Parathyroid adenoma (tissue), 2 donors: ENCODE measurements around the gene ZNF697.

Experiments used
- H2AFZ ChIP-seq: fragments of 300-600 bp; sonication (generic); one replicate; pipeline ENCODE4 v1.7.0; 2017; ENCODE audit warnings: antibody characterized with exemption, mild to moderate bottlenecking
- H3K27ac ChIP-seq: fragments of 300-600 bp; sonication (generic); one replicate; pipeline ENCODE4 v1.7.0; 2017
- H3K27me3 ChIP-seq: fragments of 300-600 bp; sonication (generic); one replicate; pipeline ENCODE4 v1.7.0; 2017; ENCODE audit warnings: low read length; ENCODE audit not compliant: control insufficient read depth, insufficient read depth
- H3K36me3 ChIP-seq: fragments of 300-600 bp; sonication (generic); one replicate; pipeline ENCODE4 v1.7.0; 2017; ENCODE audit warnings: low read length; ENCODE audit not compliant: control insufficient read depth, insufficient read depth
- H3K4me1 ChIP-seq: fragments of 300-600 bp; sonication (generic); one replicate; pipeline ENCODE4 v1.7.0; 2017; ENCODE audit warnings: control low read depth
- H3K4me2 ChIP-seq: fragments of 300-600 bp; sonication (generic); one replicate; pipeline ENCODE4 v1.7.0; 2017; ENCODE audit warnings: low read length
- H3K4me3 ChIP-seq: fragments of 300-600 bp; sonication (generic); one replicate; pipeline ENCODE4 v1.7.0; 2017; ENCODE audit warnings: low read depth, low read length
- H3K79me2 ChIP-seq: fragments of 300-600 bp; sonication (generic); one replicate; pipeline ENCODE4 v1.7.0; 2017; ENCODE audit warnings: control low read depth
- H3K9ac ChIP-seq: fragments of 300-600 bp; sonication (generic); one replicate; pipeline ENCODE4 v1.7.0; 2017; ENCODE audit warnings: mild to moderate bottlenecking
- H3K9me3 ChIP-seq: fragments of 300-600 bp; sonication (generic); one replicate; pipeline ENCODE4 v1.7.0; 2017; ENCODE audit warnings: low read length; ENCODE audit not compliant: control insufficient read depth
- TF ChIP-seq, protein P1 (sequence below): fragments of 300-600 bp; sonication (generic); IDR thresholded peaks from one replicate; pipeline ENCODE4 v1.7.0; 2017; ENCODE audit warnings: antibody characterized with exemption, mild to moderate bottlenecking
- donor health status: primary hyperparathyroidism.

The ZNF697 gene

GRCh38 chr1:119600976-119601375, 47.1 kb downstream of the ZNF697 start:
- H3K9ac ChIP-seq = no peak overlapping the region
- H3K36me3 ChIP-seq = peaks cover 2% of the 10 kb centered on the region
- no peak overlapping the region for H3K27ac ChIP-seq
- no peaks in the 10 kb centered on the region for H3K79me2 ChIP-seq
- TF ChIP-seq, protein P1, sequence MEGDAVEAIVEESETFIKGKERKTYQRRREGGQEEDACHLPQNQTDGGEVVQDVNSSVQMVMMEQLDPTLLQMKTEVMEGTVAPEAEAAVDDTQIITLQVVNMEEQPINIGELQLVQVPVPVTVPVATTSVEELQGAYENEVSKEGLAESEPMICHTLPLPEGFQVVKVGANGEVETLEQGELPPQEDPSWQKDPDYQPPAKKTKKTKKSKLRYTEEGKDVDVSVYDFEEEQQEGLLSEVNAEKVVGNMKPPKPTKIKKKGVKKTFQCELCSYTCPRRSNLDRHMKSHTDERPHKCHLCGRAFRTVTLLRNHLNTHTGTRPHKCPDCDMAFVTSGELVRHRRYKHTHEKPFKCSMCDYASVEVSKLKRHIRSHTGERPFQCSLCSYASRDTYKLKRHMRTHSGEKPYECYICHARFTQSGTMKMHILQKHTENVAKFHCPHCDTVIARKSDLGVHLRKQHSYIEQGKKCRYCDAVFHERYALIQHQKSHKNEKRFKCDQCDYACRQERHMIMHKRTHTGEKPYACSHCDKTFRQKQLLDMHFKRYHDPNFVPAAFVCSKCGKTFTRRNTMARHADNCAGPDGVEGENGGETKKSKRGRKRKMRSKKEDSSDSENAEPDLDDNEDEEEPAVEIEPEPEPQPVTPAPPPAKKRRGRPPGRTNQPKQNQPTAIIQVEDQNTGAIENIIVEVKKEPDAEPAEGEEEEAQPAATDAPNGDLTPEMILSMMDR = no peak
- no peak overlapping the region for H3K4me2 ChIP-seq
- H3K4me3 ChIP-seq = no peak overlapping the region
- H3K4me1 ChIP-seq = no peaks in the 10 kb centered on the region
- no peaks in the 10 kb centered on the region for H3K9me3 ChIP-seq
- H3K27me3 ChIP-seq = no peaks in the 10 kb centered on the region
- no peak overlapping the region for H2AFZ ChIP-seq

DNA sequence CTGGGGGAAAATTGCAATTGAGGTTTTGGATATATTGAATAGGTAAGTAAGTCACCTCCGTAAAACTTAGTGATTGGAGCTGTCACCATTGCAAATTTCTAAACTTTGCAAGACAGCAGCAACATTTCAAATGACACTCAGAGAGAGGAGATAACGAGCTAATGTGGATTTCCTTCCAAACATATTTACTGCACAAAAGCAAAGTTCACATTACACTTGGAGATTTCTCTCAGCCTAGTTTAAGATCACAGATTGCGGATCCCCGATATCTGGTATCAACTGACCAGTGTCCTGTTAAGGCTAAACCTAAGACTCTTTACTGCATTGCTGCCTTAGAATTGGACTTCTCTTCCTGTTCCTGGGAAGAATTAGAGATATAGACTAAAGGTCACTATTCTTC, 47.5 kb downstream of the ZNF697 start:
- Histone ChIP-seq H3K79me2 (no peaks in the 10 kb centered on the region), H3K27ac (no peak overlapping the region), H3K4me2 (no peak overlapping the region), H3K9ac (no peak overlapping the region), H3K4me3 (no peak overlapping the region), H3K27me3 (no peaks in the 10 kb centered on the region), H3K4me1 (no peaks in the 10 kb centered on the region), H3K36me3 (peaks cover 2% of the 10 kb centered on the region), H3K9me3 (no peaks in the 10 kb centered on the region), H2AFZ (no peak overlapping the region)
- TF ChIP-seq, protein P1 = no peak

DNA sequence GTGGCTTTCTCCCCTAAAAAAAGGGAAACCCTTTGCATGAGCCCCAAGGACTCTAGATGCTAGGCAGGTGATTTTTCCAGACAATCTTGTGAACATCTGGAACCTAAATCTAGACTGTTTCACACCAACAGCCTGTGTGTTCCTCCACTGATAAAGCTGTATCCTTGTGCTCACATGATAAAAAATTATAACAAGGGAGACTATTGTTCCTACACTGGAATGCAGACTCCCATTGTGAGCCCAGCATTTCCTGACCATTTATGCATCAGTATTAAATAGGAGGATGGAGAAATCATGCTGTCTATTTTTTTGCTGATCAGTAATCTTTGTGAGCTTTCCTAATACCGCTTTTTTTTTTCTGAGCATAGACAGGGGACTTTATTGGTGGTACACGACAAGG, 52.5 kb downstream of the ZNF697 start:
- no peak overlapping the region for H3K9ac ChIP-seq
- H3K79me2 ChIP-seq = no peaks in the 10 kb centered on the region
- no peak overlapping the region for H3K4me2 ChIP-seq
- H2AFZ ChIP-seq = no peak overlapping the region
- no peaks in the 10 kb centered on the region for H3K4me1 ChIP-seq
- no peaks in the 10 kb centered on the region for H3K27me3 ChIP-seq
- H3K9me3 ChIP-seq = no peaks in the 10 kb centered on the region
- TF ChIP-seq, protein P1 = no peak
- no peaks in the 10 kb centered on the region for H3K36me3 ChIP-seq
- H3K27ac ChIP-seq = no peak overlapping the region
- no peak overlapping the region for H3K4me3 ChIP-seq

DNA sequence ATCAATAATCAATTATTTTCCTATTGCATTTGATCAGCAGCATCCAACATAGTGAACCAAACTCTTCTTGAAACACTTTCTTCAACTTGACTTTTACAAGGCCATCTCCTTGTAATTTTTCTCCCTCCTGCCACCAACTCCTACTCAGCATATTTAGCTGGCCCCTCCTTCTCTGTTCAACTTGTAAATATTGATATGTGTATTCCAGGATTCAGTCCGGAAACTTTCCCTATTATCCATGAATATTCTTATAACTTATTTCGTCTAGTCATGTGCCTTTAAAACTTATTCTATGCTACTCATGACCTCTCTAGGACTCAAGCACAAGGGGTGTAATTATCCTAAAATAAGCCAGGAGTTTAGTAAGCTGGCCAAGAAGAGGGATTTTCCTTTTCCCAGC, 52.9 kb downstream of the ZNF697 start:
- Histone ChIP-seq H3K4me2 (no peak overlapping the region), H3K36me3 (no peaks in the 10 kb centered on the region), H3K4me1 (no peaks in the 10 kb centered on the region), H3K79me2 (no peaks in the 10 kb centered on the region), H3K9me3 (no peaks in the 10 kb centered on the region), H3K9ac (no peak overlapping the region), H3K27me3 (no peaks in the 10 kb centered on the region), H3K27ac (no peak overlapping the region), H3K4me3 (no peak overlapping the region), H2AFZ (no peak overlapping the region)
- TF ChIP-seq, protein P1 = no peak

DNA sequence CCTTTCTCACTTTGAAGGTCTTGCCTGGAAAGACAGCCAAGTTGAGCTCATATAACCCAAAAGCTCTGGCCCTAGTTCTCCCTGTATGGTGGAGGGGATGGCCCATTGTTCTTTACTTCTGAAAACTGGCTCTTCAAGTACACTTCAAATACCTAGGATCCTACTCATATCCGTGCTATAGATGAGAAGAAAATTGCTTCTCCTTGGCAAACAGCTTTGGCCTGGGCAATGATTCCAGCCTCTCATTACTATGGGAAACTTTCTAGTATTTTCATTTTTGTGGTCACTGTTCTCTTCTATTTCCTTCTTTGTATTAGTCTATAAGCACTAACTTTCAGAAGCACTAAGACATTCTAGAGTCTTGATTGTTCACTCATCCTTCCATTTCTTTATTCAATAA, 53.7 kb downstream of the ZNF697 start:
- no peak overlapping the region for H3K4me2 ChIP-seq
- no peak overlapping the region for H3K4me3 ChIP-seq
- H3K27me3 ChIP-seq = no peaks in the 10 kb centered on the region
- no peaks in the 10 kb centered on the region for H3K36me3 ChIP-seq
- no peak overlapping the region for H3K27ac ChIP-seq
- no peak overlapping the region for H2AFZ ChIP-seq
- H3K4me1 ChIP-seq = no peaks in the 10 kb centered on the region
- TF ChIP-seq, protein P1 = no peak
- no peak overlapping the region for H3K9ac ChIP-seq
- no peaks in the 10 kb centered on the region for H3K9me3 ChIP-seq
- no peaks in the 10 kb centered on the region for H3K79me2 ChIP-seq
